GM19043 (cell line): Measurements from ENCODE around the gene SOX10.
"Not testable (repeated sequence)": the region's sequence is repeated elsewhere in the genome, so short reads cannot be mapped to it uniquely, and the experiment has no call there.

Experiments
- ATAC-seq: cut with Tn5 transposase; IDR thresholded peaks from one replicate; pipeline ENCODE4 v1.9.1; 2021; ENCODE audit warnings: low read depth; ENCODE audit not compliant: unreplicated experiment

SOX10 gene

DNA sequence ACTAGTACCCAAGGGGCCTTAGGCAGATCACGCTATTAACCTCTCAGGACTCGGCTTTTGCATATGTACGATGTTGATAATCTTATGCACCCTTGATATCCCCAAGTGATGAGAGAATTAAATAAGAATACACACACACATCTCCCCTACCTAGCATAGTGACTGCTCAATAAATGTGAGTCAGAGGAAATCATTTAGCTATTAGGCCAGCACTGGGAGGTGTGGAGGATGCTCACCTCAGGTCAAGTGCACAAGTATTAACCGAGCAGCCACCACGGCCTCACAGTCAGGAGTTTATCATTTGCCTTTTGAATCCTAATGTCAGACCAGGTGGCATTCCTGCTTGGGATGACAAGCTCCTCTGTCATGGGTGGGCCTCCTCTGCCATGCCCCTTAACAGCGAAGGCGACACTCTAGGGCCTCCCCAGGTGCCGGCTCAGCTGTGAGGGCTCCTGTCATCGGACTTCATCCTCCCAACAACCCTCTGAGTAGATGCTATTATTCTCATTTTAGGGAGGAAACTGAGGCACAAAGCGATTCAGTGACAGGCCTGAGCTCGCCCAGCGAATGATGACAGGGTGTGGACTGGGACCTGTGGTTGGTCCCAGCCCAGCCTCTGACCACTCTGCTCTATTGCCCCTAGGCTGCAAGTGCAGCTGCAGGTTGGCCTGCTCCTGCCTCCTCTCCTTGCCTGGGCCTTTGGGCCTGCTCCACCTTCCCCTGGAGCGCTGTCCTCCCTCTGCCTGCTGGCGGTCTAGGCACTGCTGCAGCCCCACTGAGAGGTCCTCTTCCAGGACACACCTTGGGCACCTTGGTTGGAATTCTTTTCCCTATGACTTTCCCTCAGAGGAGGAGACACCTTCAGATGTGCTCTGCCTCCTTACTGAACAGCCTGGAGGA is 5.0 kb upstream of the SOX10 start:
- no peak for ATAC-seq

DNA sequence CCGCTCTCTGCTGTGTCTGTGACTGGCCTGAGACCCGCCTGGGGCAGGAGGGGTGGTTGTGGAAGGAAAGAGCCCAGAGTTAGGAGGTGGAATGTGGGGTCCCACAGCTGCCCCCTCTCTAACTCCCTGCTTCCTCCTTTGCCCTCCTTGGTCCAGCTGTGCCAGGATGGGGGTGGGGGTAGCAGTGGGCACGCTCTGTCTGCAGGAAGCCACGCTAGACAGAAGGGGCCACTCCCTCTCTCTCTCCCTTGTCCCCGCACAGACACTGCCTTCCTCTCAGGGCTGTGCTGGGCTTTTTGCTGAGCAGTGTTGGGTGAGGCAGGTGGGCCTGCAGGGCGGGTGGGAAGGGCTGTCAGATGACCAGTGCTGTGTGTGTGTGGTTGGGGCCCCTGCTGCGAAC is 2.0 kb upstream of the SOX10 start:
- no peak for ATAC-seq

DNA sequence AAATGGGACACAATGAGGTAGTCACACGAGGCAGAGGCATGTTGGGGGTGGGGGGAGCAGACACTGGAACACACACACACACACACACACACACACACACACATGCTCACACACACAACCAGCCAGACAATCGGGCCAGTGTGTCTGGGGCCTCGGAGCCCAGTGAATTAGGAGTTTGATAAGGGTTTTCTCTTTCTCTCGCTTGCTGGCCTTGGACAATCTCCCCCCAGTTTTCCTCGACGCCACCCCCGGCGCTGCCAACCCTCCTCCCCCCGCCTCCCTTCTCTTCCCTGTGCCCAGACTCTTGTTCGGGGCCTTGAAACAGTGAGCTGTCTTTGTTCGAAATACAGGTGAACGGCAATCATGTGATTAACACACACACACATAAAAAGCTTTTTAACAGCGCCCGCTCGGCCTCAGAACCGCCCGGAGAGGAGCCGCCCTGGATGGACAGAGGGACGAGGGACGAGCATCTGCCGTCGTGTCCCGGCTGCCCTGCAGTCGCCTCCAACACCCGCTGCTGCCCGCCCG is 1.5 kb upstream of the SOX10 start:
- ATAC-seq, result no peak

DNA sequence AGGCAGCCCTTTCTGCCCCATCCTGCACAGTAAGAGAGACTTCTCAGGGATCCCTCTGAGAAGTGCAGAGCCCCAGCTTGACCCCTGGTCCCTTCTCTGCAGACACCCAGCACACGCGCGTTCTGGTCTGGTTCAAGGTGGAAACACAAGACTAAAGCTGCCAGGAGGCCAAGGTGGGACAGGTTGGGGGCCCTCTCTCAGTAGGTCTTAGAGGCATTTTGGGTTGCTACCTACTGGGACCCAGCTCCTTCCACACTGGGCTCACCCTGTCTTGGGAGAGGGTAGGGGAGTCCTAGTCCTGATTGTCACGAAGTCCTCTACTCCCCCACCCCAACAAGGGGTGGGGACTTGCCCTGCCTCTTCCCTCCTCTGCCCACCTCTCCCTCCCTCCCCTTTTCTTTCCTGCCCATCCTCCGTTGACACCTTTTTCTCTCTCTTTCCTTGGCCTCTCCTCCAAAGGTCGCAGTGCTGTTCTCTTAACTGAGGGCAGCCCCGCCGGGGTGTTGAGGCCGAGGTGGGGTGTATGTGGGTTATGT is 763 bp upstream of the SOX10 start:
- ATAC-seq, result no peak

DNA sequence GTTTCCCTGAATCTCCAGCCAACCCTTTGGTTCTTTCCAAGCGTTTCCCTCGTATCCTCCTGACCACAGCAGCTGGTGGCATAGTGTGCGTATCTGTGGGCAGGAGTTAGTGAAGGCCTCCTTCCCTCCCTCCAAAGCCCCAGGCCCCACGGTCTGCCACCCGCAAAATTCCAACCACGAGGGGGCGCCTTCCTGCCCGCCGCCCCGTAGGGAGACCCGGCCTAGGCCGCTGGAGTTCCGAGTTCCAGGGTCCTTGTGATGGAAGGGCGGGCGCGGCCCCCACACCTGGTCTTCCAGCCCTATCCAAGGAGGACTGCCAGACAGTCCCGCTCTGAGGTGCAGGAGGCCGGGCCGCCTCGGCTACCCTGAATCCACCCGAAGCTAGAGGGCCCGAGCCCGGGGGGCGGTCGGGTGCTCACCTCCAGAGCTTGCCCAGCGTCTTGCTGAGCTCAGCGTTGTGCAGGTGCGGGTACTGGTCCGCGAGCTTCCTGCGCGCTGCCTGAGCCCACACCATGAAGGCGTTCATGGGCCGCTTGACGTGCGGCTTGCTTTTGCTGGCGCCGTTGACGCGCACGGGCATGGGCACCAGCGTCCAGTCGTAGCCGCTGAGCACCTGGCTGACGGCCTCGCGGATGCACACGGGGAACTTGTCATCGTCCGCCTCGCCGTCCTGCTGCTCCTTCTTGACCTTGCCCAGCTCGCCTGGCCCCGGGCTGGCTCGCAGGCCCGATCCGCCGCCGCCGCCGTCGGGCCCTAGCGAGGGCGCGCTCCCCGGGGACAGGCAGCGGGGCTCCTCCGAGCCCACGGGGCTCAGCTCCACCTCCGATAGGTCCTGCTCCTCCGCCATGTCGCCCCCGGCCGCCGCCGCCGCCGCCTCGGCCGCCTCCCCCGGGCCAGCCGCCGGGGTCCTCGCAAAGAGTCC is 1.2 kb downstream of the SOX10 start:
- ATAC-seq, result no peak

DNA sequence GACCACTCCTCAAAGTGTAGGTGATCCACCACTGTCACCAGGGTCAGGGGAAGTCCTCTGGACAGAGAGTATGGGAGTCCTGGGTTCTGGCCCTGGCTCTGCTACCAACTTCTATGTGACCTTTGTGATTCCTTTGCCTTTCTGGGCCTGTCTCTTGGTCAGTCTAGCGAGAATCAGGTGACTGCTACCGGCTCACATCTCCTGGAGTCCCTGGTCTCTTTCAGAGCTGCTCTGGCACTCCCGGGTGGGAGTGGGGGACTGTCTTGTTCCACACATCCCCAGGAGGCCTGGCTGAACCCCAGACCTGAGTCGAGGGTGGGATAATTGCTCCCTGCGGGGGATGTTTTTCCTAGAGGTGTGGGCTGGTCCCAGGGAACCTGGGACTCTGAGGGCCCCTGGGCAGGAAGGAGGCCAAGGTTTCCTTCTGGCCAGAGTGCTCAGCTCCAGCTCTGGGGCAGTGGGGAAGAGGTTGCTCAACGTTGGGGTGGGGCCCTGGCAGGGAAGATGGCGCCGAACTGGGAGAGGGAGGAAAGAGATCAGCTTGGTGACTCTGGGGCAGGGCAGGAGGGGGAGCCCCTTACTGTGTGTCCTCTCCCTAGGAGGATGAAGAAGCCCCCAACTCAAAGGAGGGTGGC is 2.1 kb downstream of the SOX10 start:
- no peak for ATAC-seq

DNA sequence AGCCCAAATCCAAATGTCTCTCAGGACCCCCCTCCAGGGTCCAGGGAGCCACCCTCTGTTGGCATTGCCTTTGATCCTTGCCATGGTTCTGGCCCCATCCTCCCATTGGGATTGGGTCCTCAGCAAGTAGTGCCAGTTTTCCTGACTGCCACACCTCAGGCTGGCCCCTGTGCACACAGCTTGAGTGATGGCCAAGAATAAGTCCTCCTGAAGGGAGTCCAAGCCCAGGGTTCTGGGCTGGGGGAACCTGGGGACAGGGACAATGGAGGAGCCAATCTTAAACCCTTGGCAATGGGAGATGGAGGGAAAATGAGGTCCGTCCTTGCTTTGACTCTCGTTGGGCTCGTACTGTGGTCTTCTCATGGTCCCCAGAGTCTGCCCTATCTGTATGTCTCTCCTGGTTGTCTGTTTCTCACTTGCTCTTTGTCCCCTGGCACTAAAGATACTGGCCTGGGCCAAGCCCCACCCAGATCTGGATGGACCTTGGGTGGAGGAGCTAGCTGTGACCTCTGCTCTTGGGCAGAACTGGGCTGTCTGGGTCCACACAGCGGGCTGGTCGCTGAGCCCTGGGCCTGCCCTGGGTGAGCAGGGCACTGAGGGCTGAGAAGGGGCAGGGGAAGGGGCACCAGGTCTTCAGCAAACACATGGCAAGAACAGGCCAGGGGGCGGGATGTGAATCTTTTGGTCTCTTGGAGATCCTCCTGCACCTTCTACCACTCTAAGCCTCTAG is 2.9 kb downstream of the SOX10 start:
- no peak for ATAC-seq

DNA sequence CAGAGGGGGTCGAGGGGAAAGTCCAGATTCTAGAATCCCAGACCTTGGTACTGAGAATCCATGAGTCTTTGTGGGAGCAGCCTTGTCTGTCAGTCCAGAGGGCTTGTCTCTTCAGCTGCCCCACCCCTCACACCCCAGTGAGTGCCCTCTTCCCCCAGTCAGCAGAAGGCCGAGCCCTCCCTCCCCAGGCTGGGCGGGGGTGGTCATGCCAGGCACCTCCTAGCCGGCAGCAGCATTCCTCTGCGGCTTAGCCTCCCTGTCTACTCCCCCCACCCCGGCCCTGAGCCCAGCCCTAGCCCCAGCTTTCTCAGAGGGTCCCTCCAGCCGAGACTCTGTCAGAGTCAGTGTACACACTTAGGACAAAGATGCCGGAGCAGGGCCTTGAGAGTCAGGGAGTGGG is 4.6 kb downstream of the SOX10 start:
- ATAC-seq, result no peak

DNA sequence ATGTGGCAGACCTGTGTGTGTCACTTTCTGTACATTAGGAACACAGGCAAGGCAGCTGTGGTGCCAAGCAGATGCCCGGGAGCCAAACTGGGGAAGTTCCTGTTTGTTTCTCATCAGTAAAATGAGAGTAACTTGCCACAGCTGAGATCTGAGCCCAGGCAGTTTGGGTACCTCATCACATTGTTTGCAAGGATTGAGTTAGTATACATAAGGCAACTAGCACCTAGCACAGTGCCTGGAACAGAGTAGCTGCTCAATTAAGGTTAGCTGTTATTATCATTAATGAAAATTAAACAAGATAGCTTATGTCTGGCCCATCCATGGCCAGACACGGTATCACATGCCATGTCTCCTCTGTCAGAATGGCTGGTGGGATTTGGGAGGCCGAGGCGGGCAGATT is 7.8 kb downstream of the SOX10 start:
- no peak for ATAC-seq

DNA sequence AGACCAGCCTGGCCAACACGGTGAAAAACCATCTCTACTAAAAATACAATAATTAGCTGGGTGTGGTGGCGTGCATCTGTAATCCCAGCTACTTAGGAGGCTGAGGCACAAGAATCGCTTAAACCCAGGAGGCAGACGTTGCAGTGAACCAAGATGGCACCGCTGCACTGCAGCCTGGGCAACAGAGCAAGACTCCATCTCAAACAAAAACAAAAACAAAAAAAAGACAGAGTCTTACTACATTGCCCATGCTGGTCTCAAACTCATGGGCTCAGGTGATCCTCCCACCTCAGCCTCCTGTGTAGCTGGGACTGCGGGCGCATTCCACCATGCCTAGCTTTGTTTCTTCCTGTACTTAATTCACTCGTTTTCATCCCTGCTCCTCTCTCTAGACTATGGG is 8.3 kb downstream of the SOX10 start:
- ATAC-seq, result not testable (repeated sequence)

DNA sequence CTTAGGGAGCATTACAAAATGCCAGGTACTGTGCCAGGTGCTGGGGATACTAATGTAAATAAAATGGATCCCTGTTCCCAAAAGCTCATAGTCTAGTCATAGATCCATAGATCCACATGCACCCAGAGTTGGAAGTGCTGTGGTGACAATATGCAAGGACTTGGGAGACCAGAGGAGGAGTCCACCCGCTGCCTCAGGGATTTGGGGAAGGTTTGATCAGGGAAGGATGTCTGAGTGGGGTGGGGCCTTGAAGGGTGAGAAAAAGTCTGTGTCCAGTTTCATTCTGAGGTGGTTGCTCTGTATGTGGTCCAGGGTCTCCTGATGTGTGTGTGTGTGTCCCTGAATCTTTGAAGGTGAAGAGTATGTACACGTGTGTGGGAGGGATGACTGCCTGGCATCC is 9.2 kb downstream of the SOX10 start:
- no peak for ATAC-seq

DNA sequence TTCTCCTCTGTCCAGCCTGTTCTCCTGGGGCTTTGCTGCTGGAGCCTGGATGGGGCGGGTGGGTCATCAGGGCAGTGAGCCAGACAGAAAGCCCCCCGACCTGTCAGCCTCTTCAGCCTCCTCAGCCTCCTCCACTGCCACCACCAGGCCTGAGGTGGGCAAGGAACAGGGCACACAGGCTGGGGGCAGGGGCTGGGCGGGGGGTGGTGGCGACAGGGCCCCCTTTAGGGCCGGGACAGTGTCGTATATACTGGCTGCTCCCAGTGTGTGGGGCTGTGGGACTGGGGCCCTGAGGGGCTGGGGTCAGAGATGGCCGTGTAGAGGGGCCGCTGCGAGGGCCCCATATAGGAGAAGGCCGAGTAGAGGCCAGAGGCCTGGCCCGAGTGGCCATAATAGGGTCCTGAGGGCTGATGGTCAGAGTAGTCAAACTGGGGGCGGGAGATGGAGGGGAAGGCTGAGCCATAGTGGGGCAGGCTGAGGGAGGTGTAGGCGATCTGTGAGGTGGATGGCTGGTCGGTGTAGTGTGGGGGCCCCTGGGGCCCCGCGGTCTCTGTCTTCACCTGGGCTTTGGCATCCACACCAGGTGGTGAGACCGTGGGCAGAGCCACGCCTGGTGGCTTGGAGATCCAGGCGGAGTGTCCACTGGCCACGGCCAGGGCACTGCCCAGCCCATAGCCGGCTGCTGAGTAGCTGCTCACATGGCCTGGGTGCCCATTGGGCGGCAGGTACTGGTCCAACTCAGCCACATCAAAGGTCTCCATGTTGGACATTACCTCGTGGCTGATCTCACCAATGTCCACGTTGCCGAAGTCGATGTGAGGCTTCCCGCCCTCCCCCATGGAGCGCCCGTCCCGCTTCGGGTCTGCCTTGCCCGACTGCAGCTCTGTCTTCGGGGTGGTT is 10.8 kb downstream of the SOX10 start:
- ATAC-seq, result no peak

DNA sequence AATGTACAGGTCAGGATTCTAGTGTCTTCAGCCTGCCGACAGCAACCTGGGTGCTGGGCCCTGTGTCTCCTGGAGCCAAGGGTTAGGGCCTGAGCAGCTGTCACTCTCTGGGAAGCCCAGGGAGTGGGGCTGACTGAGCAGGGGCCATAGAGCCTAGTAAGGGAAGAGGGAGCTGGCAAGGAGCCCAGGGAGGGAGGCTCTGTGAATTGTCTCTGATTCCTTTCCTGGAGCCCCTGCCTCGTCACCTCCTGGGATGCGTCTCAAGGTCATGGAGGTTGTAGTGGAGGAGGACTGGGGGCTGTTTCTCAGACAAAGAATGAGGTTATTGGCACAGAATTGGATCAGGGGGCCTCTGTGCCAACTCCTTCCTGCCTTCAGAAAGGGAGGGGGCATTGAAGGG is 11.8 kb downstream of the SOX10 start:
- ATAC-seq, result no peak

DNA sequence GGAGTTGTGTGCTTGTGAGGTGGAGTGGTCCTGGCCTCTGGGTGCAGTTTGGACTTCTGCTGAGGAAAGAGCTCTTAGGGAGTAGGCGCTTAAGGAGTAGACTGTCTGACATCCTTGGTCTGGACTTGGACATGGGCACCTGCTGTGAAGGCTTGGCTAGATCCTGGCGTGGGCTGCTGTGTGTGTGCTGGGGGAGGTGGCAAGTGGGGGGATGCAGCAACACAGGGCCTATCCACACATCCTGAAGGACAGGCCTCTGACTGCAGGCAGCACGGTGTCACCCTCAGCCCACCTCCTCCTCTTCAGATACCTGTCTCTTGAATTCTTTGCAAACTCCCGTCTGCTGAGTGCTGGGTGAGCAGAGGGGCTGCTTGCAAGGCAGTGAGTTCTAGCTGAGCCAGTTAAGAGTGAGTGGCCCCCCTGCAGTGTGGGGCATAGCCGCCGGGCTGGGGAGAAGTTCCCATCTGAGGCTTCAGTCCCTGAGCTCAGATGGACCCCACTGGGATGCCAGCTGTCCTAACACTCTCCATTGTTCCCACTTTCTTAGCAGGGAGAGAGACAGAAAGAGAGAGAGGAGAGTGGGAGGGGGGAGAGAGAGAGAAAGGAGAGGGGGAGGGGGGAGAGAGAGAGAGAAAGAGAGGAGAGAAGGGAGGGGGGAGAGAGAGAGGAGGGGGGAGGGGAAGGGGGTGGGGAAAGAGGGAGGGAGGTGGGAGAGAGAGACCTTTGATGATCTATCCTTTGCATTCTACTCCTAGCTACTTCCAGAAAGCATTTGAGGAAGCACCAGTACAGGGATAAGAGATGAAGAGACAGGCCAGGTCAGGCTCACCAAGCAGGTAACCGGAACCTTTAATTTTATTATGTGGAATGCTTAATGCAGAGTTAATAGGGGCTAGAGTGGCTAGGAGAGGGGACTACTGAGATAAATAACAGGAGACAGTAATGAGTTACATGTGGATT is 12.6 kb downstream of the SOX10 start:
- ATAC-seq, result no peak

DNA sequence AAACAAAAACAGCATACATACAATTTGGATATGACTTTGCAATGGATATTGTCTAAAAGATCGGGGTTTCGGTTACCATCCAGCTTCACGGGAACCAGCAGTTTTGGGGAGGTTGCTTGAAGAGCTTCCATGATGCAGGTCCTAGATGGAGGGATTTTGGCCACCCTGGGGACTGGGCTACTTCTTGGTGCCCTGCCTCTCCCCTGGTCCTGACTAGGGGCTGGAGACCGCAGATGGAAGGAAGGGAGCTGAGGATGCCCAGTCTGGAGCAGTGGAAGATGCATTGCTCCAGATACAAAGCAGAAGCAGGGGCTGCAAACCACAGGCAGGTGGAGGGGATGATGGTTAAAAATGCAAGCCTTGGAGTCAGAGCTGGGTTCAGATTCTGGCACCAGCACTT is 13.5 kb downstream of the SOX10 start:
- ATAC-seq, result no peak

DNA sequence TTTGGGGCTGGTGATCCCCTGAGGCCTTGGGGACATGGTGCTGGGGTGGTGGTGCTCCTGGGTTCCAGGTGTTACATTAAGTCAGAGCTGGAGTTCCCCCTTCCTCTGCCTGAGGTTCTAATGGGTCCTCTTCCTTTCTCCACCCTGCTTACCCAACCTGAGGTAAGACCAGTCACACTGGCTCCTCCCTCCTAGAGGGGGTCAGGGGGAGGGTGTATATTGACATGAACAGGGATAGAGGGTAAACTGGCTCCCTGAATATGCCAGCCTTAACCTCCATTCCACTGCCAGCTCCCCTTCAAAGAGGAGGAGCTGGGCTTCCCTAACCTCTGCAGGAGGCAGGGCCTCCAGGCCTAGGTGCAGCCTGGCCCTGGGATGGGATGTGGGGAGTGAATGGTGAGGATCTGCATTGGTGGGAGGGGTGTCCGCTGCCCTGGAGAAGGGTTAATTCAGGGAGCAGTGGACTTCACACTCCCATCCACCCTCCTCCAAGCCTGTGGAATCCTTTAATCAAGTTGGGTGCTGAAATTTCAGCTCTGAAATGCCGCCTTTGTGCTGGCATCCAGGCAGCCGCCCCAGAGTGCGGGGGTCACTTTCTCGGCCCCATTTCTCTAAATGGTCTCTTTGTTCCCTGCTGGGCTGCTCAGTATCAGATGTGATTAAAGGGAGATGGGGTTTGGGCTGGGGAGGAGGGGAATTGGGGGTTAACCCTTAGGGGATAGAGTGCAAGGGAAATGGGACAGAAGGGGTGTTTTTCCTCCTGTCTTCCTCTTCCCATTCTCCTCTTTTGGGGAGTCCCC is 15.7 kb downstream of the SOX10 start:
- ATAC-seq, result no peak
